HG02678 (cell line): ENCODE data around the gene DRD3.

Experiments
- ATAC-seq: cut with Tn5 transposase; IDR thresholded peaks from one replicate; pipeline ENCODE4 v1.9.1; 2021; ENCODE audit warnings: mild to moderate bottlenecking, moderate library complexity; ENCODE audit not compliant: unreplicated experiment

Gene DRD3

GRCh38 chr3:114178770-114179368 lies at the start of gene DRD3:
Gene DRD3 (minus strand): TSS chr3:114179052. CDS start chr3:114171992, 7,060 bp downstream.
- no peak for ATAC-seq

GRCh38 chr3:114227076-114227475 lies 48.2 kb upstream of the DRD3 start:
- ATAC-seq: no peak

GRCh38 chr3:114226313-114226712 lies 47.5 kb upstream of the DRD3 start:
- ATAC-seq: no peak

GRCh38 chr3:114223143-114223542 lies 44.3 kb upstream of the DRD3 start:
- peak; percentile 91 for ATAC-seq

GRCh38 chr3:114221881-114222264 lies 43.0 kb upstream of the DRD3 start:
- no peak for ATAC-seq

GRCh38 chr3:114221165-114221880 lies 42.5 kb upstream of the DRD3 start:
- ATAC-seq: no peak

- no peak for ATAC-seq
Observed at GRCh38 chr3:114219741-114220140, 40.9 kb upstream of the DRD3 start.

GRCh38 chr3:114218578-114219185 lies 39.8 kb upstream of the DRD3 start:
- no peak for ATAC-seq

- no peak for ATAC-seq
Observed at GRCh38 chr3:114218006-114218405, 39.2 kb upstream of the DRD3 start.

- no peak for ATAC-seq
Observed at GRCh38 chr3:114217266-114217665, 38.4 kb upstream of the DRD3 start.

- ATAC-seq: no peak
Observed at GRCh38 chr3:114216186-114216970, 37.5 kb upstream of the DRD3 start.

- ATAC-seq: no peak
Observed at GRCh38 chr3:114214542-114215341, 35.9 kb upstream of the DRD3 start.

- ATAC-seq: peak; percentile 83
Observed at GRCh38 chr3:114213627-114214541, 35.0 kb upstream of the DRD3 start.

GRCh38 chr3:114213292-114213626 lies 34.4 kb upstream of the DRD3 start:
- ATAC-seq: peak; percentile 7

GRCh38 chr3:114212646-114213045 lies 33.8 kb upstream of the DRD3 start:
- no peak for ATAC-seq

GRCh38 chr3:114207768-114208167 lies 28.9 kb upstream of the DRD3 start:
- peak; percentile 84 for ATAC-seq

GRCh38 chr3:114206342-114206741 lies 27.5 kb upstream of the DRD3 start:
- ATAC-seq: no peak

GRCh38 chr3:114205541-114205940 lies 26.7 kb upstream of the DRD3 start:
- no peak for ATAC-seq

- no peak for ATAC-seq
Observed at GRCh38 chr3:114194750-114195149, 15.9 kb upstream of the DRD3 start.

GRCh38 chr3:114192136-114192535 lies 13.3 kb upstream of the DRD3 start:
- no peak for ATAC-seq
